ENCODE data around the gene AGFG2.

Gene AGFG2

GRCh38 chr7:100614308-100614861, 75.4 kb downstream of the AGFG2 start:
- DNase-seq = no peak

Data from hematopoietic multipotent progenitor cell treated with erythropoietin and hydrocortisone succinate and interleukin-3 and kit ligand, for 4 days (in vitro differentiated cells).